IMR-90 (cell line): Measurements from ENCODE around the gene AGAP1.

Source experiments
- BHLHE40 ChIP-seq: fragments of 150-350 bp; IDR thresholded peaks from 2 replicates; pipeline ENCODE4 v1.6.1; 2016; ENCODE audit warnings: mild to moderate bottlenecking, low read depth, low read length
- CHD1 ChIP-seq: IDR thresholded peaks from 2 replicates; pipeline ENCODE4 v1.6.1; 2012; ENCODE audit warnings: low read depth, low read length, improper control_type of control experiment
- MAFK ChIP-seq: IDR thresholded peaks from 2 replicates; pipeline ENCODE4 v1.6.1; 2012; ENCODE audit warnings: low read depth, low read length, improper control_type of control experiment
- MAZ ChIP-seq: IDR thresholded peaks from 2 replicates; pipeline ENCODE4 v1.6.1; 2012; ENCODE audit warnings: low read depth, mild to moderate bottlenecking, low read length, improper control_type of control experiment, moderate library complexity, borderline replicate concordance
- MXI1 ChIP-seq: IDR thresholded peaks from 2 replicates; pipeline ENCODE4 v1.6.1; 2012; ENCODE audit warnings: low read depth, mild to moderate bottlenecking, low read length, moderate library complexity, borderline replicate concordance
- POLR2A ChIP-seq: IDR thresholded peaks from 2 replicates; pipeline ENCODE4 v1.6.1; 2012; ENCODE audit warnings: mild to moderate bottlenecking, low read depth, low read length
- RAD21 ChIP-seq: IDR thresholded peaks from 2 replicates; pipeline ENCODE4 v1.6.1; 2012; ENCODE audit warnings: low read length, improper control_type of control experiment
- RCOR1 ChIP-seq: IDR thresholded peaks from 2 replicates; pipeline ENCODE4 v1.6.1; 2012; ENCODE audit warnings: mild to moderate bottlenecking, low read length, improper control_type of control experiment; ENCODE audit not compliant: insufficient replicate concordance
- RFX5 ChIP-seq: IDR thresholded peaks from 2 replicates; pipeline ENCODE4 v1.8.0; 2012; ENCODE audit warnings: low read depth, mild to moderate bottlenecking, low read length, moderate library complexity
- SMC3 ChIP-seq: fragments of 150-350 bp; IDR thresholded peaks from 2 replicates; pipeline ENCODE4 v1.6.1; 2016; ENCODE audit warnings: low read depth, mild to moderate bottlenecking, antibody characterized with exemption, low read length, moderate library complexity
- TF ChIP-seq, protein P1 (sequence below): conservative IDR thresholded peaks from 2 replicates; pipeline ENCODE4 v1.5.1; 2012; ENCODE audit warnings: mild to moderate bottlenecking, low read depth, low read length, improper control_type of control experiment
- TF ChIP-seq, protein P2 (sequence below): fragments of 150-350 bp; IDR thresholded peaks from 2 replicates; pipeline ENCODE4 v1.6.1; 2017; ENCODE audit warnings: mild to moderate bottlenecking, antibody characterized with exemption, low read length, low read depth

DNA sequence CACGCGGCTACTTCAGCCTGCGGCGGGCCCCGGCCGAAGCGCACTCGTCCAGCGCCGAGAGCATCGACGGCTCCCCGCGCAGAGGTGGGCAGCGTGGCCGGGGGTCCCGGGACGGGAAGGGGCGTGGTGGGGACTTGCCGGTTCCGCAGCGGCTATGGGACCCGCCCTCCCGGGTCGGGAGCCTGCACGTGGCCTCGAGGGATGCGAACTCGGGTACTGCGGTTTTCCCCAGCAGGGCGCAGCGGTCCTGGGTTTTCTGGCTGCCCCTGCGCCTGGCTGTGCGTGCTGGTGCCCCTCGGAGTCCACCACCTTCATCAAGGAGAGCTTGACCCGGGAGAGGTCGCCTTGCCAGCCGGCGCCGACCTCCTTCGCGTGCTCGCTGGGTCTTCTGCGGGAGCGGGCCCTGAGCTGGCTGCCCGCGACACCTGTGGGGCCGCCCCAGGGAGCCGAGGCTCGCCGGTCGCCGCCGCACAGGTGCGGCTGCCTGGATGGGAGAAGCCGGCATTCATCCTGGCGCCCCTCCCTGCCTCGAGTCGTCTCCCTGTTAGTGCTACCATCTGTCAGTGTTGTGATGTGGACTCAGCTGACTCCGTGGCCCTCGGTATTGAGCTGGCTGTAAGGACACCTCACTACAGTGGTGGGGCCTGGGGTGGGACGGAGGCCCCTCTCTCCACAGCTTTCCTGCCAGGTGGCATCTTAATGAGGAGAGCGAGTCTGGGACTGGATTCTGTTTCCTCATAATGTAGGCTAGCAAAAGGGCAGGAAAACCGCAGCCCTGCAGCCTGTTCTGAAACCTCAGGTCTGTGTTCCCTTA is 177.3 kb downstream of the AGAP1 start:
- TF ChIP-seq, protein P1, sequence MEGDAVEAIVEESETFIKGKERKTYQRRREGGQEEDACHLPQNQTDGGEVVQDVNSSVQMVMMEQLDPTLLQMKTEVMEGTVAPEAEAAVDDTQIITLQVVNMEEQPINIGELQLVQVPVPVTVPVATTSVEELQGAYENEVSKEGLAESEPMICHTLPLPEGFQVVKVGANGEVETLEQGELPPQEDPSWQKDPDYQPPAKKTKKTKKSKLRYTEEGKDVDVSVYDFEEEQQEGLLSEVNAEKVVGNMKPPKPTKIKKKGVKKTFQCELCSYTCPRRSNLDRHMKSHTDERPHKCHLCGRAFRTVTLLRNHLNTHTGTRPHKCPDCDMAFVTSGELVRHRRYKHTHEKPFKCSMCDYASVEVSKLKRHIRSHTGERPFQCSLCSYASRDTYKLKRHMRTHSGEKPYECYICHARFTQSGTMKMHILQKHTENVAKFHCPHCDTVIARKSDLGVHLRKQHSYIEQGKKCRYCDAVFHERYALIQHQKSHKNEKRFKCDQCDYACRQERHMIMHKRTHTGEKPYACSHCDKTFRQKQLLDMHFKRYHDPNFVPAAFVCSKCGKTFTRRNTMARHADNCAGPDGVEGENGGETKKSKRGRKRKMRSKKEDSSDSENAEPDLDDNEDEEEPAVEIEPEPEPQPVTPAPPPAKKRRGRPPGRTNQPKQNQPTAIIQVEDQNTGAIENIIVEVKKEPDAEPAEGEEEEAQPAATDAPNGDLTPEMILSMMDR: no peak
- no peak for TF ChIP-seq POLR2A
- TF ChIP-seq, protein P2, sequence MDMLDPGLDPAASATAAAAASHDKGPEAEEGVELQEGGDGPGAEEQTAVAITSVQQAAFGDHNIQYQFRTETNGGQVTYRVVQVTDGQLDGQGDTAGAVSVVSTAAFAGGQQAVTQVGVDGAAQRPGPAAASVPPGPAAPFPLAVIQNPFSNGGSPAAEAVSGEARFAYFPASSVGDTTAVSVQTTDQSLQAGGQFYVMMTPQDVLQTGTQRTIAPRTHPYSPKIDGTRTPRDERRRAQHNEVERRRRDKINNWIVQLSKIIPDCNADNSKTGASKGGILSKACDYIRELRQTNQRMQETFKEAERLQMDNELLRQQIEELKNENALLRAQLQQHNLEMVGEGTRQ: no peak
- TF ChIP-seq RCOR1: no peak
- TF ChIP-seq BHLHE40: no peak
- TF ChIP-seq MAZ: no peak
- no peak for TF ChIP-seq SMC3
- no peak for TF ChIP-seq RAD21
- no peak for TF ChIP-seq RFX5
- no peak for TF ChIP-seq CHD1
- TF ChIP-seq MXI1: no peak
- no peak for TF ChIP-seq MAFK
